ENCODE results near the gene PRKAA1. TPM values are rescaled to one million over a fixed set of nuclear protein-coding genes. Genes with fewer than 3 reads are reported as not detected.
"Not testable (repeated sequence)": the region's sequence is repeated elsewhere in the genome, so short reads cannot be mapped to it uniquely, and the experiment has no call there.

The PRKAA1 gene
- total and polyA plus RNA-seq, 2 of the 13 experiments (the other 11 are each of a cell fraction or from before 2014, with no cell fraction given) = 36.6 to 58.0 TPM

GRCh38 chr5:40733434-40733833, 64.7 kb downstream of the PRKAA1 start:
- CTCF ChIA-PET (ENCODE audit: low intra/inter-chr PET ratio, low total read pairs) = no interaction called here
- no peaks in the 10 kb centered on the region for H3K79me2 ChIP-seq (ENCODE audit: insufficient read depth, low read length)
- POLR2A ChIA-PET = no interaction called here
- H3K27ac ChIP-seq (ENCODE audit: extremely low read length, insufficient read depth, low read length) = no peak overlapping the region
- no peak for DNase-seq (ENCODE audit: low spot score)
- no peak overlapping the region for H3K9ac ChIP-seq (ENCODE audit: insufficient read depth, low read depth, low read length)
- in situ Hi-C loops (cut with HindIII; ENCODE audit: extremely low pct_ligation_motif_present, low pct_unique_long_range_greater_than_20kb) (no loop called here), intact Hi-C loops (cut with micrococcal nuclease; ENCODE audit: unreplicated experiment) (no loop called here)
- BruUV-seq (replicated peaks) = no TSS peak
- WGBS (ENCODE audit: low lambda C conversion rate) = 93% methylated on average over 2 of the region's 2 CpGs
- peaks cover 3% of the 10 kb centered on the region; the same call in 1 of the 2 replicates for H4K20me1 ChIP-seq (ENCODE audit: insufficient read depth, low read length)
- H3K4me3 ChIP-seq (replicated peaks in 1 of 3; ENCODE audit: insufficient read depth in 1 of 3, low read depth in 2 of 3, low read length in 3 of 3) = no peak overlapping the region
- H3K9me3 ChIP-seq (ENCODE audit: low read length) = no peaks in the 10 kb centered on the region
- FAIRE-seq = no peak
- H3K27me3 ChIP-seq (ENCODE audit: control insufficient read depth in 1 of 2, insufficient read depth in 2 of 2, low read length in 2 of 2) = no peaks in the 10 kb centered on the region
- H3K4me2 ChIP-seq (ENCODE audit: low read depth, low read length) = no peak overlapping the region
- H3K4me1 ChIP-seq (ENCODE audit: insufficient read depth, low read length) = peaks cover 24% of the 10 kb centered on the region
- no peak overlapping the region for H2AFZ ChIP-seq (ENCODE audit: low read length)
- H3K36me3 ChIP-seq (replicated peaks in 1 of 2; ENCODE audit: control insufficient read depth in 1 of 2, insufficient read depth in 2 of 2, low read length in 2 of 2) = no peaks in the 10 kb centered on the region; a peak in 2 of 5 replicates
- TF ChIP-seq ZNF337 (CRISPR knock-in tag; IDR thresholded peaks at IDR 0.05; ENCODE audit: borderline replicate concordance, low read depth) (no peak), KLF12 (CRISPR knock-in tag; IDR thresholded peaks at IDR 0.05; ENCODE audit: borderline replicate concordance) (no peak)
- no peak for ATAC-seq

GRCh38 chr5:40722497-40722911, 75.7 kb downstream of the PRKAA1 start:
- H3K27me3 ChIP-seq (ENCODE audit: control insufficient read depth in 1 of 2, insufficient read depth in 2 of 2, low read length in 2 of 2); H3K4me3 ChIP-seq (replicated peaks in 1 of 3; ENCODE audit: insufficient read depth in 1 of 3, low read depth in 2 of 3, low read length in 3 of 3); H3K4me2 ChIP-seq (ENCODE audit: low read depth, low read length); H2AFZ ChIP-seq (ENCODE audit: low read length); H4K20me1 ChIP-seq (ENCODE audit: insufficient read depth, low read length); H3K9me3 ChIP-seq (ENCODE audit: low read length); in situ Hi-C loops (cut with HindIII; ENCODE audit: extremely low pct_ligation_motif_present, low pct_unique_long_range_greater_than_20kb); H3K27ac ChIP-seq (ENCODE audit: extremely low read length, insufficient read depth, low read length); BruUV-seq (replicated peaks); H3K9ac ChIP-seq (ENCODE audit: insufficient read depth, low read depth, low read length); H3K36me3 ChIP-seq (replicated peaks in 1 of 2; ENCODE audit: control insufficient read depth in 1 of 2, insufficient read depth in 2 of 2, low read length in 2 of 2); DNase-seq (ENCODE audit: low spot score); H3K79me2 ChIP-seq (ENCODE audit: insufficient read depth, low read length); intact Hi-C loops (cut with micrococcal nuclease; ENCODE audit: unreplicated experiment); POLR2A ChIA-PET; ATAC-seq; CTCF ChIA-PET (ENCODE audit: low intra/inter-chr PET ratio, low total read pairs); FAIRE-seq: not testable (repeated sequence)
- WGBS (ENCODE audit: low lambda C conversion rate) = 97% methylated on average over 13 of the region's 37 CpGs
- peaks cover 17% of the 10 kb centered on the region for H3K4me1 ChIP-seq (ENCODE audit: insufficient read depth, low read length)

DNA sequence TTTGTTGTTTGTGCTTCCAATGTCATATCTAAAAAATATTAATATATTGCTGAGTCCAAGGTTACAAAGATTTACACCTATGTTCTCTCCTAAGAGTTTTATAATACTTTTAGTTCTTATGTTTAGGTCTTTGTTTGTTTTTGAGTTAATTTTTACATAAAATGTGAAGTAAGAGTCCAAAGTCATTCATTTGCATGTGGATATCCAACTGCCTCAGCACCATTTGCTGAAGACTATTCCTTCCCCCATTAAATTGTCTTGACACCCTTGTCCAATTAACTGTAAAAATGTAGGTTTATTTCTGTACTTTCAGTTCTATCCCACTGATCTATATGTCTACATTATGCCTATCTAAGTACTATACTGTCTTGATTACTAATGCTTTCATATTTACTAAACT, 78.1 kb downstream of the PRKAA1 start:
- H3K27ac ChIP-seq (ENCODE audit: extremely low read length, insufficient read depth, low read length) = no peak overlapping the region
- no peak overlapping the region for H3K4me3 ChIP-seq (replicated peaks in 1 of 3; ENCODE audit: insufficient read depth in 1 of 3, low read depth in 2 of 3, low read length in 3 of 3)
- no peaks in the 10 kb centered on the region for H3K79me2 ChIP-seq (ENCODE audit: insufficient read depth, low read length)
- FAIRE-seq (no peak), ATAC-seq (no peak; the same call in 2 of the 3 replicates), DNase-seq (ENCODE audit: low spot score) (no peak)
- H3K36me3 ChIP-seq (replicated peaks in 1 of 2; ENCODE audit: control insufficient read depth in 1 of 2, insufficient read depth in 2 of 2, low read length in 2 of 2) = peaks cover 0 to 5% of the 10 kb centered on the region in 2 experiments; a peak in 2 of 5 replicates
- no peaks in the 10 kb centered on the region for H4K20me1 ChIP-seq (ENCODE audit: insufficient read depth, low read length)
- H3K9ac ChIP-seq (ENCODE audit: insufficient read depth, low read depth, low read length) = no peak overlapping the region
- H2AFZ ChIP-seq (ENCODE audit: low read length) = no peak overlapping the region
- no peaks in the 10 kb centered on the region for H3K27me3 ChIP-seq (ENCODE audit: control insufficient read depth in 1 of 2, insufficient read depth in 2 of 2, low read length in 2 of 2)
- ChIA-PET POLR2A (no interaction called here), CTCF (ENCODE audit: low intra/inter-chr PET ratio, low total read pairs) (no interaction called here)
- no peak overlapping the region for H3K4me2 ChIP-seq (ENCODE audit: low read depth, low read length)
- peaks cover 17% of the 10 kb centered on the region for H3K4me1 ChIP-seq (ENCODE audit: insufficient read depth, low read length)
- intact Hi-C loops (cut with micrococcal nuclease; ENCODE audit: unreplicated experiment) (no loop called here), in situ Hi-C loops (cut with HindIII; ENCODE audit: extremely low pct_ligation_motif_present, low pct_unique_long_range_greater_than_20kb) (no loop called here)
- BruUV-seq (replicated peaks) = no TSS peak
- no peaks in the 10 kb centered on the region for H3K9me3 ChIP-seq (ENCODE audit: low read length)
- no peak for TF ChIP-seq ZNF841 (CRISPR knock-in tag; IDR thresholded peaks at IDR 0.05; ENCODE audit: borderline replicate concordance)
- TF ChIP-seq, protein P1, sequence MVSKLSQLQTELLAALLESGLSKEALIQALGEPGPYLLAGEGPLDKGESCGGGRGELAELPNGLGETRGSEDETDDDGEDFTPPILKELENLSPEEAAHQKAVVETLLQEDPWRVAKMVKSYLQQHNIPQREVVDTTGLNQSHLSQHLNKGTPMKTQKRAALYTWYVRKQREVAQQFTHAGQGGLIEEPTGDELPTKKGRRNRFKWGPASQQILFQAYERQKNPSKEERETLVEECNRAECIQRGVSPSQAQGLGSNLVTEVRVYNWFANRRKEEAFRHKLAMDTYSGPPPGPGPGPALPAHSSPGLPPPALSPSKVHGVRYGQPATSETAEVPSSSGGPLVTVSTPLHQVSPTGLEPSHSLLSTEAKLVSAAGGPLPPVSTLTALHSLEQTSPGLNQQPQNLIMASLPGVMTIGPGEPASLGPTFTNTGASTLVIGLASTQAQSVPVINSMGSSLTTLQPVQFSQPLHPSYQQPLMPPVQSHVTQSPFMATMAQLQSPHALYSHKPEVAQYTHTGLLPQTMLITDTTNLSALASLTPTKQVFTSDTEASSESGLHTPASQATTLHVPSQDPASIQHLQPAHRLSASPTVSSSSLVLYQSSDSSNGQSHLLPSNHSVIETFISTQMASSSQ (IDR thresholded peaks at IDR 0.05; ENCODE audit: low read depth) = 0 out of 2 replicates have a peak, but pooled peaks have one; percentile 38
- TF ChIP-seq, protein P1 (CRISPR knock-in tag; IDR thresholded peaks at IDR 0.05; ENCODE audit: borderline replicate concordance) = no peak
- peak; percentile 40; the same call in 1 of the 2 replicates for TF ChIP-seq HNF4A (CRISPR knock-in tag; IDR thresholded peaks at IDR 0.05)
- TF ChIP-seq CENPT (CRISPR knock-in tag; IDR thresholded peaks at IDR 0.05; ENCODE audit: low read depth) = no peak

All from HepG2 (cell line).